ENCODE data around the gene TDRD9.

GRCh38 chr14:104085889-104086201 lies 157.6 kb downstream of the TDRD9 start:
- TF ChIP-seq CTCF (IDR thresholded peaks at IDR 0.05) = no peak
- no peak for TF ChIP-seq POLR2AphosphoS5 (IDR thresholded peaks at IDR 0.05; ENCODE audit: low read depth, low read length)
- no peak for TF ChIP-seq SIN3A (IDR thresholded peaks at IDR 0.05; ENCODE audit: borderline replicate concordance, insufficient read depth, low read depth, low read length)
- no peak for TF ChIP-seq REST (IDR thresholded peaks at IDR 0.05; ENCODE audit: insufficient read depth in 1 of 2, low read depth in 2 of 2, low read length in 1 of 2)

Measured in Panc1 (cell line).